HepG2 (cell line): ENCODE data around the gene SRCIN1. TPM values are rescaled to one million over a fixed set of nuclear protein-coding genes. Genes with fewer than 3 reads are reported as not detected.

Source experiments
- HES4 ChIP-seq: sonication (generic); formaldehyde crosslinking; IDR thresholded peaks from 2 replicates; pipeline ENCODE4 v1.9.0; 2021; ENCODE audit warnings: mild to moderate bottlenecking, missing genetic modification reagents, borderline replicate concordance
- KMT2A ChIP-seq: sonication (generic); formaldehyde crosslinking; IDR thresholded peaks from 2 replicates; pipeline ENCODE4 v1.4.0; 2020; ENCODE audit warnings: missing genetic modification reagents
- MAFK ChIP-seq, 2 experiments: IDR thresholded peaks in 1 of 2; conservative IDR thresholded peaks in 1 of 2; 2 replicates each; pipeline ENCODE4 v1.6.1; 2011; ENCODE audit warnings: improper control_type of control experiment in 2 of 2, low read length in 2 of 2
- MIER3 ChIP-seq: IDR thresholded peaks from 2 replicates; pipeline ENCODE4 v1.6.1; 2016; ENCODE audit warnings: missing compliant biosample characterization, borderline replicate concordance
- REXO4 ChIP-seq: sonication (generic); formaldehyde crosslinking; IDR thresholded peaks from 2 replicates; pipeline ENCODE4 v1.8.0; 2022; ENCODE audit warnings: missing genetic modification reagents, mild to moderate bottlenecking, borderline replicate concordance
- RFXAP ChIP-seq: sonication (generic); formaldehyde crosslinking; IDR thresholded peaks from 2 replicates; pipeline ENCODE4 v1.4.0; 2020; ENCODE audit warnings: missing genetic modification reagents, borderline replicate concordance
- ZNF10 ChIP-seq: sonication (generic); formaldehyde crosslinking; IDR thresholded peaks from 2 replicates; pipeline ENCODE4 v1.4.0; 2020; ENCODE audit warnings: mild to moderate bottlenecking, low read depth, missing genetic modification reagents, borderline replicate concordance
- ZNF251 ChIP-seq: sonication (generic); formaldehyde crosslinking; IDR thresholded peaks from 2 replicates; pipeline ENCODE4 v1.9.0; 2021; ENCODE audit warnings: mild to moderate bottlenecking, missing genetic modification reagents
- ZNF317 ChIP-seq: sonication (generic); formaldehyde crosslinking; IDR thresholded peaks from 2 replicates; pipeline ENCODE4 v1.5.0; 2020; ENCODE audit warnings: mild to moderate bottlenecking, missing genetic modification reagents
- ZNF33B ChIP-seq: sonication (generic); formaldehyde crosslinking; IDR thresholded peaks from 2 replicates; pipeline ENCODE4 v1.5.1; 2020; ENCODE audit warnings: mild to moderate bottlenecking, missing genetic modification reagents
- ZNF431 ChIP-seq: sonication (generic); formaldehyde crosslinking; IDR thresholded peaks from 2 replicates; pipeline ENCODE4 v1.9.0; 2022; ENCODE audit warnings: missing genetic modification reagents, low read depth, mild to moderate bottlenecking, borderline replicate concordance
- ZNF484 ChIP-seq: sonication (generic); formaldehyde crosslinking; IDR thresholded peaks from 2 replicates; pipeline ENCODE4 v1.5.1; 2020; ENCODE audit warnings: mild to moderate bottlenecking, low read depth, missing genetic modification reagents, borderline replicate concordance
- ZNF552 ChIP-seq: sonication (generic); formaldehyde crosslinking; IDR thresholded peaks from 2 replicates; pipeline ENCODE4 v1.9.0; 2022; ENCODE audit warnings: missing genetic modification reagents, mild to moderate bottlenecking, borderline replicate concordance
- ZNF773 ChIP-seq: sonication (generic); formaldehyde crosslinking; IDR thresholded peaks from 2 replicates; pipeline ENCODE4 v1.4.0; 2020; ENCODE audit warnings: missing genetic modification reagents, borderline replicate concordance
- ZNF775 ChIP-seq: sonication (generic); formaldehyde crosslinking; IDR thresholded peaks from 2 replicates; pipeline ENCODE4 v1.4.0; 2020; ENCODE audit warnings: missing genetic modification reagents, mild to moderate bottlenecking, moderate library complexity, borderline replicate concordance
- ZNF782 ChIP-seq: sonication (generic); formaldehyde crosslinking; IDR thresholded peaks from 2 replicates; pipeline ENCODE4 v1.4.0; 2020; ENCODE audit warnings: missing genetic modification reagents, mild to moderate bottlenecking, borderline replicate concordance
- ZNF816 ChIP-seq: sonication (generic); formaldehyde crosslinking; IDR thresholded peaks from 2 replicates; pipeline ENCODE4 v1.8.0; 2022; ENCODE audit warnings: missing genetic modification reagents, mild to moderate bottlenecking, borderline replicate concordance
- polyA plus RNA-seq, 8 experiments: library from polyadenylated mRNA; depleted of rRNA in 3 of 8; stranded (reverse) in 7 of 8; unstranded in 1 of 8; fragments of >200 nt; fragmentation: Illumina TruSeq in 4 of 8; extraction: Trizol in 4 of 8; gene quantifications; 2 replicates each; pipeline versions ENCODE4 v1.2.1 to v1.2.3, GENCODE V29; 2011 to 2016; ENCODE audit warnings: low read depth in 4 of 8, missing spikeins in 1 of 8, mixed read lengths in 1 of 8; ENCODE audit not compliant: insufficient read depth in 1 of 8
- total RNA-seq, 5 experiments: library from RNA; depleted of rRNA; stranded (reverse); fragments of >200 nt; fragmentation: Illumina TruSeq; extraction: Trizol; gene quantifications; 2 replicates each; pipeline ENCODE4 v1.2.3, GENCODE V29; 2016; ENCODE audit warnings: low read depth in 1 of 5
- TF ChIP-seq, protein P1 (sequence below): sonication (generic); formaldehyde crosslinking; IDR thresholded peaks from 2 replicates; pipeline ENCODE4 v1.5.1; 2020; ENCODE audit warnings: mild to moderate bottlenecking, moderate library complexity, missing genetic modification reagents
- TF ChIP-seq, protein P2 (sequence below): sonication (generic); formaldehyde crosslinking; IDR thresholded peaks from 2 replicates; pipeline ENCODE4 v1.9.0; 2022; ENCODE audit warnings: low read depth, missing genetic modification reagents
- TF ChIP-seq, protein P3 (sequence below): sonication (generic); formaldehyde crosslinking; IDR thresholded peaks from 2 replicates; pipeline ENCODE4 v1.8.1; 2023; ENCODE audit warnings: mild to moderate bottlenecking, missing genetic modification reagents, borderline replicate concordance
- TF ChIP-seq, protein P4 (sequence below): sonication (generic); formaldehyde crosslinking; IDR thresholded peaks from 2 replicates; pipeline ENCODE4 v1.4.0; 2020; ENCODE audit warnings: missing genetic modification reagents
- TF ChIP-seq, protein P5 (sequence below): IDR thresholded peaks from 2 replicates; pipeline ENCODE4 v1.6.1; 2012; ENCODE audit warnings: low read depth, low read length, improper control_type of control experiment

Gene SRCIN1
- total and polyA plus RNA-seq, 2 of the 13 experiments (the other 11 are each of a cell fraction or from before 2014, with no cell fraction given) = 1.2 to 9.6 TPM

DNA sequence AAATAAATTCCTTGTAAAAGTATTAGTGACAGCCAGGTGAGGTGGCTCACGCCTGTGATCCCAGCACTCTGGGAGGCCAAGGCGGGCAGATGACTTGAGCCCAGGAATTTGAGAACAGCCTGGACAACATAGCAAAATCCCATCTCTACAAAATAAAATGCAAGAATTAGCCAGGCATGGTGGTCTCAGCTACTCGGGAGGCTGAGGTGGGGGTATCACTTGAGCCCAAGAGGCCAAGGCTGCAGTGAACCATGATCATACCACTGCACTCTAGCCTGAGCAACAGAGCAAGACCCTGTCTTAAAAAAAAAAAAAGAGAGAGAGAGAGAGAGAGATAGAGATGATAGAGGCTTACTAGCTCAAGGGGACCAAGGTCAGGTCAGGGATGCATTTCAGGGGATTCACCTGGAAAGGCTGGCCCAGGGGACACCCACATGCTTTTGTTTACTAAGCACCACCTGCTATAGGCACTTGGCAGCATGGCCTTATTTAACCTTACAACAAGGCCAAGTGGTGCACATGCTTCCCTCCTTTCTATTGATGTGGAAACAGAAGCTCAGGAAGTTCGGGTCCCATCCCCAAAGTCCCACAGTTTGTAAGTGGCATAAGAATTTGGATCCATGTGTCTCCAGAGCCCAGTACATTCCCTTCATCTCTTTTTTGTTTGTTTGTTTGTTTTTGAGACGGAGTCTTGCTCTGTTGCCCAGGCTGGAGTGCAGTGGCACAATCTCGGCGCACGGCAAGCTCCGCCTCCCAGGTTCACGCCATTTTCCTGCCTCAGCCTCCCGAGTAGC, 12.4 kb upstream of the SRCIN1 start (continued):
- TF ChIP-seq ZNF317 (CRISPR knock-in tag) = peak; percentile 31; the same call in 1 of the 2 replicates
- no peak for TF ChIP-seq ZNF33B (CRISPR knock-in tag)
- TF ChIP-seq, protein P1, sequence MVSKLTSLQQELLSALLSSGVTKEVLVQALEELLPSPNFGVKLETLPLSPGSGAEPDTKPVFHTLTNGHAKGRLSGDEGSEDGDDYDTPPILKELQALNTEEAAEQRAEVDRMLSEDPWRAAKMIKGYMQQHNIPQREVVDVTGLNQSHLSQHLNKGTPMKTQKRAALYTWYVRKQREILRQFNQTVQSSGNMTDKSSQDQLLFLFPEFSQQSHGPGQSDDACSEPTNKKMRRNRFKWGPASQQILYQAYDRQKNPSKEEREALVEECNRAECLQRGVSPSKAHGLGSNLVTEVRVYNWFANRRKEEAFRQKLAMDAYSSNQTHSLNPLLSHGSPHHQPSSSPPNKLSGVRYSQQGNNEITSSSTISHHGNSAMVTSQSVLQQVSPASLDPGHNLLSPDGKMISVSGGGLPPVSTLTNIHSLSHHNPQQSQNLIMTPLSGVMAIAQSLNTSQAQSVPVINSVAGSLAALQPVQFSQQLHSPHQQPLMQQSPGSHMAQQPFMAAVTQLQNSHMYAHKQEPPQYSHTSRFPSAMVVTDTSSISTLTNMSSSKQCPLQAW (CRISPR knock-in tag) = peak; percentile 62
- TF ChIP-seq ZNF773 (CRISPR knock-in tag) = no peak
- peak; percentile 82; the same call in 1 of the 2 replicates for TF ChIP-seq MIER3 (CRISPR knock-in tag)
- no peak for TF ChIP-seq RFXAP (CRISPR knock-in tag)
- TF ChIP-seq, protein P2, sequence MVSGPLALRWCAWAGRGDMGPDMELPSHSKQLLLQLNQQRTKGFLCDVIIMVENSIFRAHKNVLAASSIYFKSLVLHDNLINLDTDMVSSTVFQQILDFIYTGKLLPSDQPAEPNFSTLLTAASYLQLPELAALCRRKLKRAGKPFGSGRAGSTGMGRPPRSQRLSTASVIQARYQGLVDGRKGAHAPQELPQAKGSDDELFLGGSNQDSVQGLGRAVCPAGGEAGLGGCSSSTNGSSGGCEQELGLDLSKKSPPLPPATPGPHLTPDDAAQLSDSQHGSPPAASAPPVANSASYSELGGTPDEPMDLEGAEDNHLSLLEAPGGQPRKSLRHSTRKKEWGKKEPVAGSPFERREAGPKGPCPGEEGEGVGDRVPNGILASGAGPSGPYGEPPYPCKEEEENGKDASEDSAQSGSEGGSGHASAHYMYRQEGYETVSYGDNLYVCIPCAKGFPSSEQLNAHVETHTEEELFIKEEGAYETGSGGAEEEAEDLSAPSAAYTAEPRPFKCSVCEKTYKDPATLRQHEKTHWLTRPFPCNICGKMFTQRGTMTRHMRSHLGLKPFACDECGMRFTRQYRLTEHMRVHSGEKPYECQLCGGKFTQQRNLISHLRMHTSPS (CRISPR knock-in tag) = peak; percentile 79
- no peak for TF ChIP-seq MAFK (conservative IDR thresholded peaks at IDR 0.05 in 1 of 2, IDR thresholded peaks at IDR 0.05 in 1 of 2; ENCODE audit: low read length in 2 of 2)
- TF ChIP-seq ZNF10 = no peak
- TF ChIP-seq ZNF431 (CRISPR knock-in tag) = peak; percentile 57; the same call in 1 of the 2 replicates
- TF ChIP-seq KMT2A (CRISPR knock-in tag) = no peak
- TF ChIP-seq ZNF816 (CRISPR knock-in tag) = no peak
- TF ChIP-seq, protein P3, sequence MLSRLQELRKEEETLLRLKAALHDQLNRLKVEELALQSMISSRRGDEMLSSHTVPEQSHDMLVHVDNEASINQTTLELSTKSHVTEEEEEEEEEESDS (CRISPR knock-in tag) = peak; percentile 46; the same call in 1 of the 2 replicates
- no peak for TF ChIP-seq ZNF552
- TF ChIP-seq ZNF775 (CRISPR knock-in tag) = no peak
- TF ChIP-seq ZNF484 = no peak
- 0 out of 2 replicates have a peak, but pooled peaks have one; percentile 43 for TF ChIP-seq ZNF782
- TF ChIP-seq, protein P4, sequence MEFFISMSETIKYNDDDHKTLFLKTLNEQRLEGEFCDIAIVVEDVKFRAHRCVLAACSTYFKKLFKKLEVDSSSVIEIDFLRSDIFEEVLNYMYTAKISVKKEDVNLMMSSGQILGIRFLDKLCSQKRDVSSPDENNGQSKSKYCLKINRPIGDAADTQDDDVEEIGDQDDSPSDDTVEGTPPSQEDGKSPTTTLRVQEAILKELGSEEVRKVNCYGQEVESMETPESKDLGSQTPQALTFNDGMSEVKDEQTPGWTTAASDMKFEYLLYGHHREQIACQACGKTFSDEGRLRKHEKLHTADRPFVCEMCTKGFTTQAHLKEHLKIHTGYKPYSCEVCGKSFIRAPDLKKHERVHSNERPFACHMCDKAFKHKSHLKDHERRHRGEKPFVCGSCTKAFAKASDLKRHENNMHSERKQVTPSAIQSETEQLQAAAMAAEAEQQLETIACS (CRISPR knock-in tag) = no peak
- TF ChIP-seq REXO4 (CRISPR knock-in tag) = no peak
- TF ChIP-seq ZNF251 (CRISPR knock-in tag) = no peak
- TF ChIP-seq, protein P5, sequence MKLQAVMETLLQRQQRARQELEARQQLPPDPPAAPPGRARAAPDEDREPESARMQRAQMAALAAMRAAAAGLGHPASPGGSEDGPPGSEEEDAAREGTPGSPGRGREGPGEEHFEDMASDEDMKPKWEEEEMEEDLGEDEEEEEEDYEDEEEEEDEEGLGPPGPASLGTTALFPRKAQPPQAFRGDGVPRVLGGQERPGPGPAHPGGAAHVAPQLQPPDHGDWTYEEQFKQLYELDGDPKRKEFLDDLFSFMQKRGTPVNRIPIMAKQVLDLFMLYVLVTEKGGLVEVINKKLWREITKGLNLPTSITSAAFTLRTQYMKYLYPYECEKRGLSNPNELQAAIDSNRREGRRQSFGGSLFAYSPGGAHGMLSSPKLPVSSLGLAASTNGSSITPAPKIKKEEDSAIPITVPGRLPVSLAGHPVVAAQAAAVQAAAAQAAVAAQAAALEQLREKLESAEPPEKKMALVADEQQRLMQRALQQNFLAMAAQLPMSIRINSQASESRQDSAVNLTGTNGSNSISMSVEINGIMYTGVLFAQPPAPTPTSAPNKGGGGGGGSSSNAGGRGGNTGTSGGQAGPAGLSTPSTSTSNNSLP = no peak
- no peak for TF ChIP-seq HES4 (CRISPR knock-in tag)
